H1 (cell line): ENCODE data around the gene CPNE4. TPM values are rescaled to one million over a fixed set of nuclear protein-coding genes. Genes with fewer than 3 reads are reported as not detected.

Experiments
- polyA plus RNA-seq, 7 experiments: library from polyadenylated mRNA; depleted of rRNA in 3 of 7; stranded (reverse) in 5 of 7; unstranded in 2 of 7; fragments of >200 nt in 5 of 7; fragments of 200-250 nt in 2 of 7; gene quantifications; 1 replicate in 5 of 7; 2 replicates in 1 of 7; 4 replicates in 1 of 7; pipeline versions ENCODE4 v1.2.1 to v1.2.3, GENCODE V29; 2011 to 2013; ENCODE audit warnings: missing spikeins in 2 of 7, mixed read lengths in 2 of 7
- total RNA-seq: library from RNA; stranded (reverse); fragmentation: NEBNext Ultra II Directional; extraction: Animal tissue kit (Norgen Biotek cat#: 25700); gene quantifications from 2 replicates; pipeline ENCODE4 v1.2.1, GENCODE V29; 2021
- TF ChIP-seq, protein P1 (sequence below): IDR thresholded peaks from 2 replicates; pipeline ENCODE4 v1.6.1; 2012; ENCODE audit warnings: low read length, inconsistent platforms

The CPNE4 gene
- total and polyA plus RNA-seq, 2 of the 8 experiments (the other 6 are each of a cell fraction or from before 2014, with no cell fraction given), result 0.82 to 3.8 TPM

GRCh38 chr3:131551761-131552160, 483.1 kb downstream of the CPNE4 start (continued):
- TF ChIP-seq, protein P1, sequence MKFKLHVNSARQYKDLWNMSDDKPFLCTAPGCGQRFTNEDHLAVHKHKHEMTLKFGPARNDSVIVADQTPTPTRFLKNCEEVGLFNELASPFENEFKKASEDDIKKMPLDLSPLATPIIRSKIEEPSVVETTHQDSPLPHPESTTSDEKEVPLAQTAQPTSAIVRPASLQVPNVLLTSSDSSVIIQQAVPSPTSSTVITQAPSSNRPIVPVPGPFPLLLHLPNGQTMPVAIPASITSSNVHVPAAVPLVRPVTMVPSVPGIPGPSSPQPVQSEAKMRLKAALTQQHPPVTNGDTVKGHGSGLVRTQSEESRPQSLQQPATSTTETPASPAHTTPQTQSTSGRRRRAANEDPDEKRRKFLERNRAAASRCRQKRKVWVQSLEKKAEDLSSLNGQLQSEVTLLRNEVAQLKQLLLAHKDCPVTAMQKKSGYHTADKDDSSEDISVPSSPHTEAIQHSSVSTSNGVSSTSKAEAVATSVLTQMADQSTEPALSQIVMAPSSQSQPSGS, result no peak
